Activated CD4-positive, alpha-beta T cell treated with anti-CD3 and anti-CD28 coated beads, Interleukin-2, amount 50 U/mL, for 48 hours (primary cell): Measurements from ENCODE around the gene RNF213.

ENCODE experiments used
- DNase-seq, 2 experiments: peaks; one replicate each; pipeline ENCODE4 v3.0.0-alpha.2; 2020

The RNF213 gene

GRCh38 chr17:80253631-80254395 is 6.8 kb upstream of the RNF213 start:
- no peak for DNase-seq

DNA sequence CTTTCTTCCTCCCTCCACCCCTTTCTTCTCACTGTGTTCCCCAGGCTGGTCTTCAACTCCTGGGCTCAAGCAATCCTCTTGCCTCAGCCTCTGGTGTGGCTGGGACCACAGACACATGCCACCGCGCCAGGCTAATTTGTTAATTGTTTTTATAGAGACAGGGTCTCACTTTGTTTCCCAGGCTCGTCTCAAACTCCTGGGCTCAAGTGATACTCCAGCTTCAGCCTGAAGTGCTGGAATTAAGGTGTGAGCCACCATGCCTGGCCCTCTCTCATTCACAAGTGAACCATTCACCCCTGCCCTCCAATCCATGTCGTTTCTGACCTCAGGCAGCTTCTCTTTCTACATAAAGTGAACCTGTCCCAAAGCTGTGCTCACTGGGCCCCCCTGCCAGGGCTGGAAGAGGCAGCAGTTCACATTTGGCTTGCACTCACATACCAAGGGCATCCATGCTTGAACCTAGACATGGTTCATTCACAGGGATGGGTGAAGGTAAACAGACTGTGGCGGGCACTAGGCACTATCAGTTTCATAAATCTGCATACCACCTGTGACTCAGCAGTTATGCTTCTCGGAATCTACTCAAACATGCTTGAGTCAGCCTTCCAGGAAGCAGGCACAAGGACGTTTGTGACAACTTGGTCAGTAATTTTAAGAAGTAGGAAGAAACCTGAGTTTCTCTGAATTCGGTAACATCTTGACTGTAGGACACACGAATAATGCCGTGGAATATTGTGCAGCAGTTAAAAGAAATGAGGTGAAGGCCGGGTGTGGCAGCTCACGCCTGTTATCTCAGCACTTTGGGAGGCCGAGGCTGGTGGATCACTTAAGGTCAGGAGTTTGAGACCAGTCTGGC is 6.0 kb upstream of the RNF213 start:
- DNase-seq: peak; percentile 61 to 73

DNA sequence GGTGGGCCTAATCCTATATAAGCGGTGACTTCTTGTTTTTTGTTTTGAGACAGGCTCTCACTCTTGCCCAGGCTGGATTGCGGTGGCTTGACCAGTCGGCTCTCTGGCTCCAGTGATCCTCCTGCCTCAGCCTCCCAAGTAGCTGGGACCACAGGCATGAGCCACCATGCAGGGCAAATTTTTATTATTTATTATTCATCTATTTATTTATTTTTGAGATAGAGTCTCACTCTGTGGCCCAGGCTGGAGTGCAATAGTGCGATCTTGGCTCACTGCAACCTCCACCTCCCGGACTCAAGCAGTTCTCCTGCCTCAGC is 4.7 kb upstream of the RNF213 start:
- no peak for DNase-seq

- no peak for DNase-seq
Observed at GRCh38 chr17:80257716-80258213, 2.9 kb upstream of the RNF213 start.

- peak in 1 of 2 experiments; percentile 52 for DNase-seq
Observed at GRCh38 chr17:80258296-80258695, 2.4 kb upstream of the RNF213 start.

- peak in 1 of 2 experiments; percentile 37 for DNase-seq
Observed at GRCh38 chr17:80259457-80260068, 1.1 kb upstream of the RNF213 start.

DNA sequence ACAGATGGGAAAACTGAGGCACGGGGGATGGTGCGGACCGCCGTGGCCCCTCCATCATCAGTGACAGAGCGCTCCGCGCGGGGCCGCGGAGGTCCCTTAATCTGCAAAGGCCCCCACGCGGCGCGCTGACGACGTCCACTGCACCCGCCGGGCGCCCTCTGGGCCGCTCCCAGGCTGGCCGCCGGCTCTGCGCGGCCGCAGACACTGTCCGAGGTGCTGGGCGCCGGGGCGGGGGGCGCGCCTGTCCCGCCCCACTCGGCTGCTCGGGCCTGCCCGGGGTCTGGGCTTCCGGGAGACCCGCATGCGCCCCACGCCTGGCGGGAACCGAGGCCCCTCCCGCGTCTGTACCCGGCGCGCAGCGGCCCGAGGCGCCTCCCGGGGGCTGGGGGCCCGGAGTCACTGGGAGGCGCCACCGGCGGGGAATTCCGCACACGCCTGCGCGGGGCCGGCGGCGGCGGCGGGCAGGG is 550 bp upstream of the RNF213 start:
- DNase-seq: peak; percentile 73 to 77

- DNase-seq: peak; percentile 61 to 74
Observed at GRCh38 chr17:80261159-80261894, 675 bp downstream of the RNF213 start.

DNA sequence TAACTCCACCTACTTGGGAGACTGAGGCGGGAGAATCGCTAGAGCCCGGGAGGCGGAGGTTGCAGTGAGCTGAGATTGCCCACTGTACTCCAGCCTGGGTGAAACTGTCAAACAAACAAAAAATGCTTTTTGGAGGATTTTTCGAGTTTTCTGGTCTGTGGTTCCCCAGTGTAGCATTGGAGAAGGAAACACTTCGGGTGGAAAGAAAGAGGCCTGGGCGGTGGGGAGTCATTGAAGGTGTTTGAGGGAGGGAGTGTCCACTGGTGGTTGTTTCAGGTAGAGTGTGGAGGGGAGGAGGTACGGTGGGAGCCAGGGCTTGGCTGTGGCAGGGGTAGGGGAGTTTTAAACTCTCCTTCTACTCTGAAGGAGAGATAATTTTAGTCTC is 1.2 kb downstream of the RNF213 start:
- DNase-seq: no peak

DNA sequence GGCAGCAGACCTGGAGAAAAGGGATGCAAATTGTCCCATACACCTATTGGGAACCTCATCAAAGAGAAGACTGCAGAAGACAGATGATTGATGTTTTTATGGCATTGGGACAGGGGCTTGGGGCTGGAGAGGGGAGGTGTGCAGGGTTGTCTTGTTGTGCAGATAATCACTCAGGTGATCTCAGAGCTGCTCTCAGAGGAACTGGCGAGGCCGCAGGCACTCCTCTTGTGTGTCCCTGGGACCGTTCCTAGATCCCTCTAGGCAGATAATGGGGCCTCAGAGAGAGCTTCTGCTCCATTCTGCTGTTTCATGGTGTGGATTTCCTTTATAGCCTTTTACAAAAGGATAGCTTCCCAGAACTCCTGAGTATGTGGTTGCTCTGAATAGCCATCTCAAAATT is 1.6 kb downstream of the RNF213 start:
- no peak for DNase-seq

DNA sequence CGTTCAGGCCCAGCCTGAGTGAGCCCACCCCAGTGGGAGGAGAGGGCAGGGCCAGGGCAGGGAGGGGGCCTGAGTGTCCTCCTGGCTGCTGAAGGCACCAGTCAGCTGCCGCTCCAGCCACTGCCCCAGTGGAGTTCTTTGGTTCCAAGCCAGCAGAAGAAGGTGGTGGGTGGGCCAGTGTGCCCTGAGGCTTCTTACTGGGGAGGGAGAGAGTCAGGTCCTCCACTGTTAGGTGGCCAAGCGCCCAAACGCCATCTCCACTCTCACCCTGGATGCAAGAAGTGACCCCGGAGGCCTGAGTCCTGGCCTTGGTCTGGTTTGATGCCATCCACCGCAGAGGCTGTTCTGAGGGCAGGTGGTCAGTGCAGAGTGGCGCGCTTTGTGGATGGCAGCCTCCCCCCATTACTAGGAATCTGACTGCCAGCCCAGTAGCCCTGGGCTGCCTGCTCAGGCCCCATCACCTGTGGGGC is 2.2 kb downstream of the RNF213 start:
- no peak for DNase-seq

DNA sequence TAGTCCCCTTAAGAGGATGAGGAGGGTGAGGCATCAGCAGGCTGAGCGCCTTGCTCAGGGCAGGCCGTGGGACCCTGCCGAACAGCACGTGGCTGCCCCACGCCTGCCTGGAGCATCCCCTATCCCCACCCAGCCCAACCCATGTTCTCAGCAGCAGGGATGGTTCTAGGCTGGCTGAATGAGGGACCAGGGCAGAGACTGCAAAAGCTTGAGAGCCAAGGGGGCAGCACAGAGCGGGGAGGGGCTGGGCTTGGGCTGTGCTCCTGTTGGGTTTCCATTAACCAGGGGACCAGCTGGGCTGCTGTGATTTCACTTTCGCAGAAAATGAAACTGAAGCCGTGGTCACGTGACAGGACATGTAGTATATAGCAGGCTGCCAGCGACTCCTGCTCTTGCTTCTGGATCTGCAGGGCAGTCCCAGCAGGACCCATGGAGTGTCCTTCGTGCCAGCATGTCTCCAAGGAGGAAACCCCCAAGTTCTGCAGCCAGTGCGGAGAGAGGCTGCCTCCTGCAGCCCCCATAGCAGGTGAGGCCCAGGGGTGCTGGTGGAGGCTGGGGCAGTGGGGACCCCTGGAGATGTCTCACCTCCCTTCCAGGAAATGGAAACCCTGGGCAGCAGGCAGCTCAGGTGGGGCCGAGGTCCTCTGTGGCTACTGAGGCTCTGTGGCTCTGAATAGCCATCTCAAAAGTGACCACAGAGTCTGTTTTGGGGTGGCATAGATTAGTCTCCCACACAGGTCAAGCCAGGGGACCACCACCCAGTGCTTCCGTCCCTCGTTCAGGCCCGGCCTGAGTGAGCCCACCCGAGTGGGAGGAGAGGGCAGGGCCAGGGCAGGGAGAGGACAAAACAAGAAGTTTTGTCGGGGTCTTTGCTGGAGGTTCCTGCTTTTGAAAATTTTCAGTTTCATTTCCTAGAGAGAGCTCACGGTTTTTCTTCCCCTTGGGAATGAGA is 2.9 kb downstream of the RNF213 start:
- DNase-seq: peak; percentile 87 to 93

- peak; percentile 59 to 68 for DNase-seq
Observed at GRCh38 chr17:80264205-80265075, 3.8 kb downstream of the RNF213 start.

- peak; percentile 69 to 80 for DNase-seq
Observed at GRCh38 chr17:80265205-80266068, 4.8 kb downstream of the RNF213 start.

DNA sequence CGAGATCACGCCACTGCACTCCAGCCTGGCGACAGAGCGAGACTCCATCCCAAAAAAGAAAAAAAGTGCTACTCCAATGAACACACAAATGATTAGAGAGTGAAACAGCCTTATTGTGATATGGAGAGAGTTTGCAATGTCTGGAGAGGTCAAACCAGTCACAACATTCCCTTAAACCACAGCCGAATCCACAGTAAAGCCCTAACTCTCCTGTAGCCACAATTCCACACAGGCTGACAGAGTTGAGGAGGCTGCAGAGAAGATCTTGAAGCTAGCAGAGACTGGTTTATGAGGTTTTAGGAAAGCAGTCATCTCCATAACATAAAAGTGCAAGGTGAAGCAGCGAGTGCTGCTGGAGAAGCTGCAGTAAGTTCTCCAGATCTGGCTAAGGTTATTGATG is 6.7 kb downstream of the RNF213 start:
- DNase-seq: no peak

DNA sequence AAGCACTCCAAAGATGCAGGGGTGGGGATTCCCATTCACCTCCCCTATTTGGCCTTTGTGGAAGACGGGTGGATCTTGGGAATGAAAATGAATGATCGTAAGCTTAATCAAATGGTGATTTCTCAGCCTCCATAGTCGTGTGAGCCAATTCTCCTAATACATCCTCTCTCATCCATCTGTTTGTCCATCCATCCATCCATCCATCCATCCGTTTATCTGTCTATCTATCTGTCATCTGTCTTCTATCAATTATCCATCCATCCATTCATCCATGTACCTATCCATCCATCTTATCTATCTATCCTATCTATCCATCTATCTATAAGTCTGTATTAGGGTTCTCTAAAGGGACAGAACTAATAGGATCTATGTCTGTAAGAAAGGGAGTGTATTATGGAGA is 7.8 kb downstream of the RNF213 start:
- no peak for DNase-seq

DNA sequence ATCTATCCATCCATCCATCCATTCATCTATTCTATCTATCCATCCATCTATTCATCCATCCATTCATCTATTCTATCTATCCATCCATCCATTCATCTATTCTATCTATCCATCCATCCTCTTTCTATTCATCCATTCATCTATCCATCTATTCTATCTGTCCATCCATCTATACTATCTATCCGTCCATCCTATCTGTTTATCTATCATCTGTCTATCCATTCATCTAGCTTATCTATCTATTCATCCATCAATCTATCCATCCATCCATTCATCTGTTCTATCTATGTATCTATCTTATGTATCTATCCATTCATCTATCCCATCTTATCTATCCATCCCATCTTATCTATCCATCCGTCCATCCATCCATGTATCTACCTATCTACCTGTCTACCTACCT is 8.8 kb downstream of the RNF213 start:
- DNase-seq: no peak

DNA sequence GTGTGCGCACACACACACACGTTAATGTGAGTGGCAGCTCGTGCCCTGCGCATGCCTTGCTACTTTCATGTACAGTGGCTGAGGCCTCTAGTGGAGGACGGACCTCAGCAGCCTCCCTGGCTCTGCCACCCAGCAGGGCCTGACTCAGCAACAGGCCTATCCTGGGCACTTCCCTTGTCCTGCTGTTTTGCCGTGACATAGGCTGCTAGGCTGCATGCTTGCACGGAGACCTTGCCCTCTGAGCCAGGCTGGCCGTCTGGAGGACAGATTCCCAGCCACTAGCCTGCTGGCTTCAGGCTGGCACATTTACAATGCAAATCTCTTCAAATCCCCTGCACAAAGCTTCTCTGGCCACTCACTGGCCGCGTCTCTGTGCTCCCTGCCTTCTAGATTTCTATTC is 9.5 kb downstream of the RNF213 start:
- DNase-seq: no peak

DNA sequence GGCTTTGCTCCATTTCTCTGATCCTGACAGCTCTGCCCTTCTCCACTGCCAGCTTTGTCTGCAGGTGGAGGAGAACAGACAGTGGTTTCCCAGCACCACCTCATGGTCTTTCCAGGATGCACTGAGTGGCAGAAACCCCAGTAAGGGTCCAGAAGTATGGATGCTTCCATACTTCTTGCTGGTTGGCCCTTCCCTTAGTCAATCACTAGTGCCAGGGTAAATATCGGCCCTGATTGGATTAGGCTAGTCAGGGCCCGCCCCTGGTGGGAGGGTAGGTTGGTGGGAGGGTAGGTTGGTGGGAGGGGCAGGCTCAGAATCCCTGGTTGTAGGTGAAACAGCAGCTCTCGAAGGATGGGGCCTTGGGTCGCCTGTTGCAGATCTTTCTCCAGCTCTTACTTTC is 10.2 kb downstream of the RNF213 start:
- peak; percentile 58 to 66 for DNase-seq
